HG03342 (cell line): Measurements from ENCODE around the gene LRRC66.

Source experiments
- ATAC-seq: cut with Tn5 transposase; IDR thresholded peaks from one replicate; pipeline ENCODE4 v1.9.1; 2021; ENCODE audit warnings: mild to moderate bottlenecking, moderate library complexity; ENCODE audit not compliant: unreplicated experiment

Gene LRRC66

GRCh38 chr4:52019936-52020657 lies at the start of gene LRRC66:
Gene LRRC66 (minus strand): TSS chr4:52020363. CDS start chr4:52017613, 2,750 bp downstream.
- no peak for ATAC-seq

- no peak for ATAC-seq
Observed at GRCh38 chr4:52069571-52069970, 49.4 kb upstream of the LRRC66 start.

GRCh38 chr4:52059372-52059771 lies 39.2 kb upstream of the LRRC66 start:
- no peak for ATAC-seq

GRCh38 chr4:52058275-52058674 lies 38.1 kb upstream of the LRRC66 start:
- ATAC-seq: no peak

GRCh38 chr4:52057196-52057595 lies 37.0 kb upstream of the LRRC66 start:
- ATAC-seq: no peak

GRCh38 chr4:52054254-52054653 lies 34.1 kb upstream of the LRRC66 start:
- no peak for ATAC-seq

- ATAC-seq: peak; percentile 75
Observed at GRCh38 chr4:52052475-52052780, 32.3 kb upstream of the LRRC66 start.

- ATAC-seq: peak; percentile 57
Observed at GRCh38 chr4:52051615-52052474, 31.7 kb upstream of the LRRC66 start.

GRCh38 chr4:52051213-52051614 lies 31.1 kb upstream of the LRRC66 start, which contains the start of gene SPATA18:
Gene SPATA18 (plus strand): TSS chr4:52051304. CDS start chr4:52051705, 401 bp downstream.
- ATAC-seq: peak; percentile 43

- no peak for ATAC-seq
Observed at GRCh38 chr4:52049266-52049665, 29.1 kb upstream of the LRRC66 start.

GRCh38 chr4:52045028-52045427 lies 24.9 kb upstream of the LRRC66 start:
- no peak for ATAC-seq

GRCh38 chr4:52038103-52038912 lies 18.1 kb upstream of the LRRC66 start, which contains the start of gene SGCB:
Gene SGCB (minus strand): TSS chr4:52038299. CDS start chr4:52038259, 40 bp downstream.
- ATAC-seq: peak; percentile 91

GRCh38 chr4:52037689-52038102 lies 17.5 kb upstream of the LRRC66 start:
- peak; percentile 50 for ATAC-seq

- no peak for ATAC-seq
Observed at GRCh38 chr4:52036886-52037530, 16.8 kb upstream of the LRRC66 start.

GRCh38 chr4:52035190-52035589 lies 15.0 kb upstream of the LRRC66 start:
- ATAC-seq: no peak

GRCh38 chr4:52032005-52032404 lies 11.8 kb upstream of the LRRC66 start:
- ATAC-seq: no peak

- no peak for ATAC-seq
Observed at GRCh38 chr4:52028970-52029369, 8.8 kb upstream of the LRRC66 start.

- ATAC-seq: no peak
Observed at GRCh38 chr4:52017814-52018213, 2.3 kb downstream of the LRRC66 start.

- no peak for ATAC-seq
Observed at GRCh38 chr4:52016981-52017380, 3.2 kb downstream of the LRRC66 start.

- ATAC-seq: no peak
Observed at GRCh38 chr4:52015366-52015765, 4.8 kb downstream of the LRRC66 start.

GRCh38 chr4:52014903-52015302 lies 5.3 kb downstream of the LRRC66 start:
- no peak for ATAC-seq
